ENCODE data around the gene PTPRN. TPM values are rescaled to one million over a fixed set of nuclear protein-coding genes. Genes with fewer than 3 reads are reported as not detected.

The PTPRN gene
- total RNA-seq, 1 donor from 2014 or later, result 0.23 TPM

DNA sequence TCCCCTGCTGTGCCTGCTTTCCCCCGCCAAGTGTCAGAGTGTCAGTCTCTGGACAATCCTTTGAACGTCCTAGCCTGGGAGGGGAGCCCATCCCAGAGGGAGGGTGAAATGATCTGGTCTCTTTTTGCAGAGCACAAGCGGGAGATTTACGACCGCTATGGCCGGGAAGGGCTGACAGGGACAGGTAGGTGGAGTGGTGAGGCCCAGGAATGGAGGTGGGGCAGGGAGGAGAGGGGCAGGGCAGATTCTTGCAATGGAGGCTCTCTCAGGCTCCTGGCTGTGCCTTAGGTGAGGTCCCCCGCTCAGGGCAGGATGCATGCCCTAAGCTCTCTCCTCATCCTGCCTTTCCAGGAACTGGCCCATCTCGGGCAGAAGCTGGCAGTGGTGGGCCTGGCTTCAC is 27.6 kb downstream of the PTPRN start:
- peaks cover 28% of the 10 kb centered on the region for H3K36me3 Mint-ChIP-seq (ENCODE audit: low read depth)
- no peaks in the 10 kb centered on the region for H3K27me3 Mint-ChIP-seq (ENCODE audit: insufficient read depth)
- peaks cover 45% of the 10 kb centered on the region for H3K4me1 Mint-ChIP-seq (ENCODE audit: low read depth)
- intact Hi-C loops (cut with micrococcal nuclease), result no loop called here
- DNase-seq (ENCODE audit: low spot score), result no peak
- no peak overlapping the region for H3K4me3 Mint-ChIP-seq
- no peaks in the 10 kb centered on the region for H3K9me3 Mint-ChIP-seq
- H3K27ac Mint-ChIP-seq, result no peak overlapping the region

DNA sequence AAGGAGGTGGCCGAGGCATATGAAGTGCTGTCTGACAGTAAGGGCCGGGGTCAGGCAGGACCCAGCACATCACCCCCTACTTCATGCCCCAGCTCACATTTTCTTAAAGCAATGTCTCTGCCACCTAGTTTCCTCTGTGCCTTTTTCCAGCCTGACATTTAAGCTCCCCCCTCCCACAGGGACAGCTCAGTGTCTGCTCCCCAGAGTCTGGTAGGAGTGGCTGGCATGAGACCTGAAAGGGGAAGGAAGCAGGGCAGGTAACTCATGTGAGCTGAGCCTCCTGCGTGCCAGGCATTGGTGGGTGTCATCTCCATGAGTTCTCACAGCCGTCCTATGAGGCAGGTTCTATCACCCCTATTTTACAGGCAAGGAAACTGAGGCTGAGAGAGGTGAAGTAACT is 28.6 kb downstream of the PTPRN start:
- H3K36me3 Mint-ChIP-seq (ENCODE audit: low read depth), result peaks cover 24% of the 10 kb centered on the region
- peak overlapping the region; percentile 94 for H3K4me3 Mint-ChIP-seq
- H3K27ac Mint-ChIP-seq, result peak overlapping the region; percentile 99
- no peaks in the 10 kb centered on the region for H3K27me3 Mint-ChIP-seq (ENCODE audit: insufficient read depth)
- intact Hi-C loops (cut with micrococcal nuclease), result no loop called here
- DNase-seq (ENCODE audit: low spot score), result no peak
- H3K9me3 Mint-ChIP-seq, result no peaks in the 10 kb centered on the region
- H3K4me1 Mint-ChIP-seq (ENCODE audit: low read depth), result peaks cover 45% of the 10 kb centered on the region

DNA sequence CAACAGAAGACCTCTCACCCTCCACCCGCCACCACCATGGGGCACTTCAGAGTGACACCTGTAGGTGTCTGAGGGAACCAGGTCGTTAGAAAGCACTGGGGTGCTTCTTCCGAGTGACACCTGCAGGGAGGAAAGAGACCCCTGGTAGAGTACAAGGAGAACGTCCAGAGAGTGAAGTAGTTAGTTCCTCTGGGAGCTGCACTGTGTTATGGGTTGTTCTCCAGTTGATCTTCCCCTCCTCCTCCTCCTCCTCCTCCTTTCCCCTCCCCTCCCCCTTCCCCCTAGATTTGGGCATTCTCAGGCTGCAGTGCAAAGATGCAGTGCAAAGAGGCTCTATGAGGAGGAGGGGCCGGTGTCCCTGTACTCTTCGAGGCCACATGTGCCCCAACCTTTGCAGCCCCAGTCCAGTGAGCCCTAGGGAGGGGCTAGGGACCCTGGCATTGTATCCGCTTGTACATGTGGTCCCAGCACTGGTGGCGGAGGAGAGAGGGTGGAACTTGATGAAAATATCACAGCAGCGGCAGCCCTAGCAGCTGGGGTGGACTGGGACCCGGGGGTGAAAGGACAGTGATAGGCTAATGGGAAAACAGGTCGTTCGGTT is 29.2 kb downstream of the PTPRN start:
- H3K27me3 Mint-ChIP-seq (ENCODE audit: insufficient read depth), result no peaks in the 10 kb centered on the region
- H3K9me3 Mint-ChIP-seq, result no peaks in the 10 kb centered on the region
- intact Hi-C loops (cut with micrococcal nuclease), result loop anchor here (1.0 to 2.0 kb wide), 14 partner anchors 14 to 883 kb away; partner anchors contain the start of genes ANKZF1, ATG9A, CHPF and DNPEP
- peak overlapping the region; percentile 94 for H3K4me3 Mint-ChIP-seq
- no peak for DNase-seq (ENCODE audit: low spot score)
- peak overlapping the region; percentile 99 for H3K27ac Mint-ChIP-seq
- peaks cover 45% of the 10 kb centered on the region for H3K4me1 Mint-ChIP-seq (ENCODE audit: low read depth)
- H3K36me3 Mint-ChIP-seq (ENCODE audit: low read depth), result peaks cover 22% of the 10 kb centered on the region

DNA sequence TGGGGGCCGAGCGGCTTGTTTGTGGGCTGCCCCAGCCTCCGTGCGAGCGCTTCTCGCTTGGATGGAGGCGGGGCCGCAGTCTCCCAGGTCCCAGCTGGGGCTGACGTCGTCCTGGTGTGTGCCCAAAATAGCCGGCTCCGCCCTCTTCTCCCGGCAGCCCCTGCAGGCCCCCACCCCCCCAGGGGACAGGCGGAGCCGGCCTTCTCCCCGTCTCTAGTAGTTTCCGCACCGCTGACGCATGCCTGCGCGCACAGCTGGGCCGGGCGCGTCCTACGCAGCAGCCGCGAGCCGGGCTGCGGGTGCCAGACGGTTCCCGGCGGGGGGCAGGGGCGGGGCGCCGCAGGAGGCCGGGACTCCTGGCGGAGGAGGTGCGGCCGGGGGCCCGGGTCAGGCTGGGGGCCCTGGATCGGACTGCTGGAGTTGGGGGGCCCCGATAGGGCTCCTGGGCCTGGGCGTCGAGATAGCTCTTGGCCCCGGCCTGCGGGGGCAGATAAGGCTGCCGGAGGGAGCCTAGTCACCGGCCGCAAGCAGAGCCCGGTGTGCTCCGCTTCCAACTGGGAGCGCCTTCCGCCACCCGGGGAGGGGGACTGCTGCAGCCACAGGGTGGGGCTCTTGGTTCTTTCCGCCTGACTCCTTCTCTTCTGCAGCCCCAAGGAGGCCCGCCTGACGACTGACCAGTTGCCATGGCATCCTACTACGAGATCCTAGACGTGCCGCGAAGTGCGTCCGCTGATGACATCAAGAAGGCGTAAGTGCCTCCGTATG is 29.9 kb downstream of the PTPRN start, which contains the start of gene DNAJB2:
DNAJB2 (plus strand) TSS at position 216 of the 765 bp plus-strand sequence; CDS start at position 684, 468 bp downstream.
- intact Hi-C loops (cut with micrococcal nuclease), result loop anchor here (1.0 to 2.0 kb wide), 14 partner anchors 15 to 883 kb away; partner anchors contain the start of genes ANKZF1, ATG9A, CHPF and DNPEP
- Mint-ChIP-seq H3K27ac (peak within 1 kb of the TSS; percentile 99), H3K4me3 (peak within 1 kb of the TSS; percentile 94), H3K27me3 (ENCODE audit: insufficient read depth) (no peaks in the 10 kb centered on the region), H3K4me1 (ENCODE audit: low read depth) (peaks cover 45% of the 10 kb centered on the region), H3K9me3 (no peaks in the 10 kb centered on the region), H3K36me3 (ENCODE audit: low read depth) (peaks cover 22% of the 10 kb centered on the region)
- peak; percentile 99 for DNase-seq (ENCODE audit: low spot score)

DNA sequence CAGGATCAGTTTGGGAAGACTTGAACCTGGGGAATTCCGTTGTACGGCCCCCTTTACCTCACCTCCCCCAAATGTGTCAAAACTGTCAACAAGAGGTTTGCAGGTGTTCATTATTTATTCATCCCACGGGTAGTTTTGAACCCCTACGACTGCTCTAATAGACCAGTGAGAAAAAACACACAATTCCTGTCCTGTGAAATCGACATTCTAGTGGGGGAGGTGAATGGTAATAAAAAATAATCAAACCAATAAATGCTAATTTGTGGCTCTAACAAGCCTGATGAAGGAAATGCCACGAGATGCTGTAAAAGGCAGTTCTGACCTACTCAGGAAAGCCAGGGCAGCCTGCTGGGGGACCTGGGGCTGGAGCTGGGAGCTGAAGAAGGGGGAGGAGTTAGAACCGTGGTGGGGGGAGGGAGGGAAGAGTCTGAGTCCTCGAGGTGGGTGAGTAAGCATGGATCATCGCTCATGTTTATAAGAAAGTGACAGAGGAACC is 30.5 kb downstream of the PTPRN start:
- H3K9me3 Mint-ChIP-seq, result no peaks in the 10 kb centered on the region
- intact Hi-C loops (cut with micrococcal nuclease), result loop anchor here (1.0 to 2.0 kb wide), 14 partner anchors 16 to 882 kb away; partner anchors contain the start of genes ANKZF1, ATG9A, CHPF and DNPEP
- DNase-seq (ENCODE audit: low spot score), result no peak

DNA sequence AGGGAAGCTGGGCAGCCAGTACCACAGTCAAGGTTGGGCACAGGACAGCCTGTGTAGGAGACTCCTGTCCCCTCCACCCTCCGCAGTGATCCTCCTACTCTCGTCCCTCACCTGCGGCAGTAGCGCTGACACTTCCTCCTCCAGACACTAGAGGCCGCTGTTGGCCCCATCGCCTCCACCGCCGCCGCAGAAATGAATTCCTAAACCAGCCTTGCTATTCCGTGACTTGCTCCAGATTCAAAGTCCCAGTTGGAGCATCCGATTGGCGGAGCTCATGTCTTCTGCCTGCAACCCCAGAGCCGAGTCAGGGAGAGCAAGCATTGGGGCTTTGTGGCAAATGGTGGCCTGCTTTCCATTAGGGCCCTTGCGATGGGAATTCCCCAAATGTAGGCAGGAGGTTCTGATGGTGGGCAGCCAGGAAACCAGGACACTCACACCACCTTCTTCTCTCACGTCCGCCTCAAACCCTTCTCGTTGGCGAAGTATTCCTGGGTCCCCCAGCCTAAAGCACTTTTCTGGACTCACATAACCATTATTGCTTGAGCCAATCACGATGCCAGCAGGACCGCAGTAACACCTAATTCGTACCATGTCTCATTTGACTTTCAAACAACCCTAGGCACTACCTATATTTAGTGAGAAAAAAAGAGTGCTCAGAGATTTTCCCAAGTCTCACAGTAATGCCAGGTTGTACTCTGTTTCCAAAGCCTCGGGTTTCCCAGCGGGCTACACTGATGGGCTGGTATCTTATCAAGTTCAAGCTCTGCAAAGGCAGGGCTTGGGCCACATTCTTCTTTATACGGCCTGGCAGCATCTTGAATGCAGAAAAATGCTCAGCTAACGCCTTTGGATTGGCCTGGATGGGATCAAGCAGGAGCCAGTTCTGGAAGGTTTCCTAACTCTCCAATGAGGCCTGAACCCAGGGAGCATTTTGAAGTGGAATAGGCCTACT is 31.2 kb downstream of the PTPRN start:
- Mint-ChIP-seq H3K9me3 (no peaks in the 10 kb centered on the region), H3K27me3 (ENCODE audit: insufficient read depth) (peaks cover 4% of the 10 kb centered on the region), H3K4me1 (ENCODE audit: low read depth) (peaks cover 45% of the 10 kb centered on the region), H3K27ac (peak overlapping the region; percentile 93), H3K36me3 (ENCODE audit: low read depth) (peaks cover 15% of the 10 kb centered on the region), H3K4me3 (peak overlapping the region; percentile 73)
- DNase-seq (ENCODE audit: low spot score), result peak; percentile 67
- intact Hi-C loops (cut with micrococcal nuclease), result loop anchor here (2.0 kb wide), 3 partner anchors 33 to 881 kb away; partner anchors contain the start of genes CHPF, GLB1L and STK16

More for the DNA sequence above, 30.5 kb downstream of the PTPRN start:
- Mint-ChIP-seq H3K36me3 (ENCODE audit: low read depth) (peaks cover 21% of the 10 kb centered on the region), H3K4me3 (peak overlapping the region; percentile 76), H3K27me3 (ENCODE audit: insufficient read depth) (peaks cover 3% of the 10 kb centered on the region), H3K27ac (peak overlapping the region; percentile 93), H3K4me1 (ENCODE audit: low read depth) (peaks cover 45% of the 10 kb centered on the region)

DNA sequence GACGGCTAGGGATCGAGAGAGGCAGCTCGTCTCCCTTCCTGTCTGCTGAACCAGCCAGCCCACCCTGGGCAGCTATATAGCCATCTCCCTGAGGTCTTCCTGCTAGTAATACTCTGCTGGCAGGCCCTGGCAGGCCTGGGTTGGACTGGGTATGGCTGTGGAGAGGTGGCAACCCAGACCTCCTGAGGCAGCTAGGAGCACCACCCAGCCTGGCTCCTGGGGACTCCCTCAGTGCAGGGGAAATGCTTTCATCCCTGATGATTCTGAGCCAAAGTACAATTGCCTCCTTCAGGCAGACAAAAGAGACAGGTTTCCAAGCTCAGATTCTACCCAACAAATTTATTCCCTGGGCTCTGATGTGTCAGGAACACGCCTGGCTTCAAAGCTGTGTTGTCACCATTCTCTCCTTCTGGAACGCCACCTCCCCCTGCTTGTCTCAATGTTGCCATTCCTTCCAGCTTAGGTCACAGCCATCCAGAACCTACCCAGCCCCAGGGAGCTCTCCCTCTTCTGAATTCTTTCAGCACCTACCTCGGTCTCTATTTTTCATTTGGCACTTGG is 34.8 kb downstream of the PTPRN start:
- H3K27me3 Mint-ChIP-seq (ENCODE audit: insufficient read depth), result peaks cover 6% of the 10 kb centered on the region
- intact Hi-C loops (cut with micrococcal nuclease), result no loop called here
- H3K27ac Mint-ChIP-seq, result no peak overlapping the region
- no peaks in the 10 kb centered on the region for H3K9me3 Mint-ChIP-seq
- no peaks in the 10 kb centered on the region for H3K36me3 Mint-ChIP-seq (ENCODE audit: low read depth)
- DNase-seq (ENCODE audit: low spot score), result no peak
- H3K4me1 Mint-ChIP-seq (ENCODE audit: low read depth), result peaks cover 21% of the 10 kb centered on the region
- H3K4me3 Mint-ChIP-seq, result no peak overlapping the region

DNA sequence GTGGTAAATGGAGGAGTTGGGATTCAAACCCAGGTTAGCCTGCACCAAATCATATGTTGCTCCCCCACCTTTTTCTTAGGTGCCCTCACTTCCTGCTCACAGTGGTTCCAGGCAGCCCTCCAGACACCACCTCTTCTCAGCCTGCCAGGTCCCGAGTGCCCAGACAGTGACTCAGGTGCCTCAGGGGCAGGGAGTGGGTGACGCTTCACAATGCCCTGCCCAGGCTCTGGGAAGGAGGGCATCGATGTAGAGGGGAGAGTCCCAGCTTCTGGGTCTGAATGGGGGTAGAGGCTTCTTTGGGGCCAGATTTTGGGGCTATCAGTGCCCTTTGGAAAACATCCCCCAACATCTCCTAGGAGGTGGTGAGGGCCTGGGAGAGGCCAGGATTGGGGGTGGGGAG is 35.3 kb downstream of the PTPRN start:
- Mint-ChIP-seq H3K36me3 (ENCODE audit: low read depth) (no peaks in the 10 kb centered on the region), H3K4me3 (no peak overlapping the region), H3K27ac (no peak overlapping the region), H3K9me3 (no peaks in the 10 kb centered on the region), H3K27me3 (ENCODE audit: insufficient read depth) (peaks cover 8% of the 10 kb centered on the region), H3K4me1 (ENCODE audit: low read depth) (peaks cover 20% of the 10 kb centered on the region)
- no peak for DNase-seq (ENCODE audit: low spot score)
- intact Hi-C loops (cut with micrococcal nuclease), result no loop called here

DNA sequence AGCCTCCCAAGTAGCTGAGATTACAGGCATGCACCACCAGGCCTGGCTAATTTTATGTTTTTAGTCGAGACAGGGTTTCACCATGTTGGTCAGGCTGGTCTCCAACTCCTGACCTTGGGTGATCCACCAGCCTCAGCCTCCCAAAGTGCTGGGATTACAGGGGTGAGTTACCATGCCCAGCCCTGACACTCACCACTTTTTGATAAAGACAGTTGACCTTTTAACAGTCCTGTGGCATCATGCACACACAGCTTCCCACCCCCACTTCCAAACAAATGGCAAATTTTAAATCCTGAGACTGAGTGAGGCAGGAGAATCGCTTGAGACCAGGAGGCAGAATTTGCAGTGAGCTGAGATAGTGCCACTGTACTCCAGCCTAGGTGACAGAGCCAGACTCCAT is 36.2 kb downstream of the PTPRN start:
- H3K27ac Mint-ChIP-seq, result no peak overlapping the region
- H3K4me3 Mint-ChIP-seq, result no peak overlapping the region
- intact Hi-C loops (cut with micrococcal nuclease), result no loop called here
- no peaks in the 10 kb centered on the region for H3K9me3 Mint-ChIP-seq
- DNase-seq (ENCODE audit: low spot score), result no peak
- no peaks in the 10 kb centered on the region for H3K36me3 Mint-ChIP-seq (ENCODE audit: low read depth)
- H3K4me1 Mint-ChIP-seq (ENCODE audit: low read depth), result peaks cover 11% of the 10 kb centered on the region
- H3K27me3 Mint-ChIP-seq (ENCODE audit: insufficient read depth), result peaks cover 8% of the 10 kb centered on the region

DNA sequence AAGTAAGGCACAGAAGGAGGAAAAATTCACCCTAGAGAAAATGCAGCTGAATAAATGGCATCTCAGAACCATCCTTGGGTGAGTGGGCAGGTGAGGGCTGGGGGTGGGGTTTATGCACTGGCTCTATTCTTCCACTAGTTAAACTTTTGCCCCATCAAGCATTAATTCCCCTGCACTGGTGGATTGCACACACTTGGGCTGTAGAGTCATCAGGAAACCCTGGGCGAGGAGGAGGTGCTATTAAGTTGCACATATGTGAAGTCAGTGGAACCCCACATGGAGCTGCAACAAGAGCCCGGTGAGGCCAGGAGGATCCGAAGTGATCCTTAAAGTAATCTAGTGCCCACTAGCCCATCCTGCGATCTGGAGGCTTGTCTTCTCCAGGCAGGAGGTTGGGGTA is 36.8 kb downstream of the PTPRN start:
- Mint-ChIP-seq H3K27me3 (ENCODE audit: insufficient read depth) (peaks cover 8% of the 10 kb centered on the region), H3K4me3 (no peak overlapping the region), H3K36me3 (ENCODE audit: low read depth) (no peaks in the 10 kb centered on the region), H3K4me1 (ENCODE audit: low read depth) (peaks cover 4% of the 10 kb centered on the region), H3K27ac (no peak overlapping the region), H3K9me3 (no peaks in the 10 kb centered on the region)
- no peak for DNase-seq (ENCODE audit: low spot score)
- intact Hi-C loops (cut with micrococcal nuclease), result no loop called here

DNA sequence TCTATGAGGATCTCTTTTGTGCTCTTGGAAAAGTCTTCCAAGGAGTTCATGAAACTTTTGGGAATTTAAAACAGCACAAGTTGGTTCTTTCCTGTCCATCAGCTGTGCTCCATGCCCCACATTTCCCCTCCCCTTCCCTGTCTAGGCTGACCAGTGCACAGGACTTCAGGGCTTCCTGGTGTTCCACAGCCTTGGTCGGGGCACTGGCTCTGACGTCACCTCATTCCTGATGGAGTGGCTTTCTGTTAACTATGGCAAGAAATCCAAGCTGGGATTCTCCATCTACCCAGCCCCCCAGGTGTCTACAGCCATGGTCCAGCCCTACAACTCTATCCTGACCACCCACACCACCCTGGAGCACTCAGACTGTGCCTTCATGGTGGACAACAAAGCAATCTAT is 38.2 kb downstream of the PTPRN start:
- Mint-ChIP-seq H3K27ac (no peak overlapping the region), H3K27me3 (ENCODE audit: insufficient read depth) (peaks cover 8% of the 10 kb centered on the region), H3K4me3 (no peak overlapping the region), H3K9me3 (no peaks in the 10 kb centered on the region), H3K36me3 (ENCODE audit: low read depth) (no peaks in the 10 kb centered on the region), H3K4me1 (ENCODE audit: low read depth) (no peaks in the 10 kb centered on the region)
- intact Hi-C loops (cut with micrococcal nuclease), result no loop called here
- DNase-seq (ENCODE audit: low spot score), result no peak

DNA sequence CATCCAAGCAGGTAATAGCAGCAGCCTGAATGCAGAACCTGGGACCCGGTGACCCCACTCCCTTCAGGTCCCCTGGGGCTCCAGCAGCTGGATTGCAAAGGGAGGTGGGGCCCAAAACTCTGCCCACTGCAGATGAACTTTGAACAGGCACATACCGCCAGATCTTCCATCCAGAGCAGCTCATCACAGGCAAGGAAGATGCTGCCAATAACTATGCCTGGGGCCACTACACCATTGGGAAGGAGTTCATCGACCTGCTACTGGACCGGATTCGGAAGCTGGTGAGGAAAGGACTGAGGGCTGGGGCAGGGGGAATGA is 39.2 kb downstream of the PTPRN start:
- no peaks in the 10 kb centered on the region for H3K4me1 Mint-ChIP-seq (ENCODE audit: low read depth)

More for the DNA sequence above, 39.2 kb downstream of the PTPRN start:
- Mint-ChIP-seq H3K9me3 (no peaks in the 10 kb centered on the region), H3K27me3 (ENCODE audit: insufficient read depth) (peaks cover 8% of the 10 kb centered on the region), H3K27ac (no peak overlapping the region), H3K36me3 (ENCODE audit: low read depth) (no peaks in the 10 kb centered on the region), H3K4me3 (no peak overlapping the region)
- intact Hi-C loops (cut with micrococcal nuclease), result no loop called here
- no peak for DNase-seq (ENCODE audit: low spot score)
